MCF 10A (cell line): ENCODE results near the gene WDR7. TPM values are rescaled to one million over a fixed set of nuclear protein-coding genes. Genes with fewer than 3 reads are reported as not detected.

ENCODE experiments used
- BruUV-seq: library from RNA; stranded (reverse); fragments of 400-500 nt; replicated peaks from 2 replicates; lab custom pipeline; 2021; lab: Mats Ljungman, UMichigan
- CTCF ChIA-PET: fragments of 300-600 bp; sonication (Branson Sonifier 250); formaldehyde crosslinking; extraction: SDS; loops from one replicate; lab custom pipeline; 2021; ENCODE audit warnings: antibody characterized with exemption, inconsistent platforms; lab: Yijun Ruan, JAX
- POLR2A ChIA-PET: fragments of 300-600, 350-650 bp; sonication (Branson Sonifier 250); formaldehyde crosslinking; extraction: SDS; loops from one replicate; lab custom pipeline; 2020; ENCODE audit warnings: antibody characterized with exemption, inconsistent platforms; lab: Yijun Ruan, JAX
- DNase-seq: peaks from one replicate; pipeline ENCODE4 v3.0.0-alpha.2; 2018; ENCODE audit not compliant: unreplicated experiment
- H3K27ac Mint-ChIP-seq: one replicate; pipeline ENCODE4 v1.8.0; 2022; ENCODE audit warnings: mild to moderate bottlenecking, low read depth, mixed read lengths; ENCODE audit not compliant: unreplicated experiment
- H3K27me3 Mint-ChIP-seq: one replicate; pipeline ENCODE4 v1.8.0; 2022; ENCODE audit warnings: mixed read lengths; ENCODE audit not compliant: insufficient read depth, unreplicated experiment
- H3K36me3 Mint-ChIP-seq: one replicate; pipeline ENCODE4 v1.8.0; 2022; ENCODE audit warnings: mild to moderate bottlenecking, moderate library complexity, mixed read lengths; ENCODE audit not compliant: insufficient read depth, unreplicated experiment
- H3K4me1 Mint-ChIP-seq: one replicate; pipeline ENCODE4 v1.8.0; 2022; ENCODE audit warnings: mixed read lengths; ENCODE audit not compliant: insufficient read depth, unreplicated experiment
- H3K4me3 Mint-ChIP-seq: one replicate; pipeline ENCODE4 v1.8.0; 2022; ENCODE audit warnings: mild to moderate bottlenecking, moderate library complexity, mixed read lengths; ENCODE audit not compliant: unreplicated experiment
- H3K9me3 Mint-ChIP-seq: one replicate; pipeline ENCODE4 v1.8.0; 2022; ENCODE audit warnings: mixed read lengths; ENCODE audit not compliant: unreplicated experiment
- CTCF ChIP-seq: fragments of 200-600 bp; IDR thresholded peaks from one replicate; pipeline ENCODE4 v1.8.0; 2022; ENCODE audit warnings: antibody characterized with exemption, mild to moderate bottlenecking; ENCODE audit not compliant: unreplicated experiment
- intact Hi-C: fragments of 100-400 bp; cut with micrococcal nuclease; formaldehyde crosslinking; loops from 2 replicates; pipeline ENCODE4 v1.14.1; 2022
- total RNA-seq: library from RNA; stranded (reverse); gene quantifications from 2 replicates; pipeline ENCODE4 v1.2.3, GENCODE V29; 2022

WDR7 gene
- total RNA-seq, 1 experiment from 2014 or later, result 12.6 TPM

GRCh38 chr18:56888978-56889377 lies 237.8 kb downstream of the WDR7 start:
- CTCF ChIA-PET, result interaction anchor here (0.7 kb wide), 1 partner anchor 611 kb away, joined by 3 read pairs; no protein-coding TSS in a partner anchor
- no peak overlapping the region for H3K27ac Mint-ChIP-seq

GRCh38 chr18:56889621-56890020 lies 238.5 kb downstream of the WDR7 start:
- no TSS peak for BruUV-seq
- peaks cover 20% of the 10 kb centered on the region for H3K4me1 Mint-ChIP-seq
- TF ChIP-seq CTCF, result no peak
- intact Hi-C loops, result no loop called here
- no peaks in the 10 kb centered on the region for H3K27me3 Mint-ChIP-seq
- H3K27ac Mint-ChIP-seq, result no peak overlapping the region
- CTCF ChIA-PET, result interaction anchor here (0.7 kb wide), 1 partner anchor 611 kb away, joined by 3 read pairs; no protein-coding TSS in a partner anchor
- H3K36me3 Mint-ChIP-seq, result peaks cover 2% of the 10 kb centered on the region
- H3K9me3 Mint-ChIP-seq, result no peaks in the 10 kb centered on the region
- H3K4me3 Mint-ChIP-seq, result no peak overlapping the region
- no peak for DNase-seq
- POLR2A ChIA-PET, result no interaction called here

More at GRCh38 chr18:56888978-56889377, 237.8 kb downstream of the WDR7 start:
- no peaks in the 10 kb centered on the region for H3K27me3 Mint-ChIP-seq
- no peaks in the 10 kb centered on the region for H3K9me3 Mint-ChIP-seq
- peaks cover 20% of the 10 kb centered on the region for H3K4me1 Mint-ChIP-seq
- intact Hi-C loops, result no loop called here
- no peak overlapping the region for H3K4me3 Mint-ChIP-seq
- peaks cover 5% of the 10 kb centered on the region for H3K36me3 Mint-ChIP-seq
- no peak for TF ChIP-seq CTCF
- no peak for DNase-seq
- POLR2A ChIA-PET, result no interaction called here
- BruUV-seq, result no TSS peak

- CTCF ChIA-PET, result interaction anchor here (0.7 to 1.8 kb wide), 3 partner anchors 22 to 555 kb away, joined by 3 to 4 read pairs (median 3); no protein-coding TSS in a partner anchor
- peak overlapping the region; percentile 0 for H3K4me3 Mint-ChIP-seq
- peak overlapping the region; percentile 2 for H3K27ac Mint-ChIP-seq
- no peak for TF ChIP-seq CTCF
- POLR2A ChIA-PET, result interaction anchor here (0.6 to 1.4 kb wide), 5 partner anchors 11 to 286 kb away, joined by 3 to 5 read pairs (median 3); no protein-coding TSS in a partner anchor
- no TSS peak for BruUV-seq
- peaks cover 20% of the 10 kb centered on the region for H3K4me1 Mint-ChIP-seq
- intact Hi-C loops, result no loop called here
- H3K9me3 Mint-ChIP-seq, result no peaks in the 10 kb centered on the region
- H3K36me3 Mint-ChIP-seq, result no peaks in the 10 kb centered on the region
- H3K27me3 Mint-ChIP-seq, result no peaks in the 10 kb centered on the region
- DNase-seq, result peak; percentile 41
These were observed 239.5 kb downstream of the WDR7 start for GRCh38 chr18:56890632-56891031.

- Mint-ChIP-seq H3K36me3 (no peaks in the 10 kb centered on the region), H3K27ac (peak overlapping the region; percentile 2), H3K4me1 (peaks cover 20% of the 10 kb centered on the region), H3K27me3 (no peaks in the 10 kb centered on the region), H3K9me3 (no peaks in the 10 kb centered on the region), H3K4me3 (no peak overlapping the region)
- ChIA-PET CTCF (interaction anchor here (0.7 to 1.8 kb wide), 4 partner anchors 21 to 555 kb away, joined by 3 to 7 read pairs (median 4); no protein-coding TSS in a partner anchor), POLR2A (interaction anchor here (0.6 to 1.4 kb wide), 5 partner anchors 11 to 286 kb away, joined by 3 to 5 read pairs (median 3); no protein-coding TSS in a partner anchor)
- intact Hi-C loops, result no loop called here
- no peak for TF ChIP-seq CTCF
- TSS peak; percentile 73 for BruUV-seq
- no peak for DNase-seq
These were observed 240.0 kb downstream of the WDR7 start for GRCh38 chr18:56891116-56891515.
